Psoas muscle (tissue), 8 donors: ENCODE measurements around the gene GEMIN7. TPM values are rescaled to one million over a fixed set of nuclear protein-coding genes. Genes with fewer than 3 reads are reported as not detected.
"Not testable (repeated sequence)": the region's sequence is repeated elsewhere in the genome, so short reads cannot be mapped to it uniquely, and the experiment has no call there.

ENCODE experiments used
- ATAC-seq, 4 donors: fragments of 200-7000 bp; cut with Tn5 transposase; one replicate each; pipeline ENCODE4 v1.9.1; 2020; ENCODE audit warnings: moderate library complexity in 3 of 4, mild to moderate bottlenecking in 2 of 4
- DNase-seq, 2 donors: peaks; one replicate each; pipeline ENCODE4 v3.0.0-alpha.2; 2020
- H3K27ac ChIP-seq: fragments of 200-600 bp; one replicate; pipeline ENCODE4 v1.8.0; 2022
- H3K27me3 ChIP-seq, 3 donors: fragments of 200-600 bp in 1 of 3; one replicate each; pipeline versions ENCODE4 v1.6.1 to v1.8.0; 2013 to 2022; ENCODE audit warnings: low read length in 2 of 3, mild to moderate bottlenecking in 2 of 3, moderate library complexity in 1 of 3; ENCODE audit not compliant: insufficient read depth in 3 of 3
- H3K36me3 ChIP-seq, 2 donors: fragments of 200-600 bp in 1 of 2; one replicate each; pipeline versions ENCODE4 v1.6.1 to v1.8.0; 2013 to 2022; ENCODE audit warnings: low read depth in 1 of 2, mild to moderate bottlenecking in 1 of 2, moderate library complexity in 1 of 2; ENCODE audit not compliant: insufficient read depth in 1 of 2
- H3K4me1 ChIP-seq: fragments of 200-600 bp; one replicate; pipeline ENCODE4 v1.8.0; 2022
- H3K4me3 ChIP-seq: fragments of 200-600 bp; one replicate; pipeline ENCODE4 v1.8.0; 2022; ENCODE audit warnings: mild to moderate bottlenecking
- H3K9me3 ChIP-seq: fragments of 200-600 bp; one replicate; pipeline ENCODE4 v1.8.0; 2022
- WGBS, 3 donors: extraction: QIAGEN DNeasy Blood & Tissue Kit; methylation state at CpG; one replicate each; pipeline versions ENCODE4 v1.1.6 to v1.1.7; 2013; 5-methylcytosine and 5-hydroxymethylcytosine counted together
- intact Hi-C, 2 donors: fragments of 100-400 bp; cut with DNase I; formaldehyde crosslinking; loops; one replicate each; pipeline versions ENCODE4 v1.11.0 to v1.14.2; 2022
- polyA plus RNA-seq, 3 donors: library from polyadenylated mRNA; stranded (reverse); fragments of 200-250 nt; gene quantifications; one replicate each; pipeline ENCODE4 v1.2.3, GENCODE V29; 2013
- total RNA-seq, 4 donors: library from RNA; stranded (reverse); fragmentation: NEBNext Ultra II Directional in 2 of 4; extraction: Animal tissue kit (Norgen Biotek cat#: 25700) in 2 of 4; gene quantifications; one replicate each; pipeline versions ENCODE4 v1.2.1 to v1.2.4, GENCODE V29; 2021 to 2023
- TF ChIP-seq, protein P1 (sequence below): fragments of 200-600 bp; IDR thresholded peaks from one replicate; pipeline ENCODE4 v1.8.0; 2022; ENCODE audit warnings: antibody characterized with exemption
- donor health status: healthy with polysubstance abuse.
- donor health status: DM: no; HTN: no; CAD: no; lungs with moderate emphysema.
- donor health status: Bipolar disorder and iron deficiency.
- donor health status: healthy.
- donor health status: DM: yes; HTN: yes; CAD: no.
- donor health status: DM: no; HTN: no; CAD: no.
- donor health status: DM: no; HTN: no; CAD: no.
- donor health status: DM: yes; HTN: yes; CAD: no.

Gene GEMIN7
- total and polyA plus RNA-seq, 7 donors: 19.6 to 51.1 (median 27.3) TPM

DNA sequence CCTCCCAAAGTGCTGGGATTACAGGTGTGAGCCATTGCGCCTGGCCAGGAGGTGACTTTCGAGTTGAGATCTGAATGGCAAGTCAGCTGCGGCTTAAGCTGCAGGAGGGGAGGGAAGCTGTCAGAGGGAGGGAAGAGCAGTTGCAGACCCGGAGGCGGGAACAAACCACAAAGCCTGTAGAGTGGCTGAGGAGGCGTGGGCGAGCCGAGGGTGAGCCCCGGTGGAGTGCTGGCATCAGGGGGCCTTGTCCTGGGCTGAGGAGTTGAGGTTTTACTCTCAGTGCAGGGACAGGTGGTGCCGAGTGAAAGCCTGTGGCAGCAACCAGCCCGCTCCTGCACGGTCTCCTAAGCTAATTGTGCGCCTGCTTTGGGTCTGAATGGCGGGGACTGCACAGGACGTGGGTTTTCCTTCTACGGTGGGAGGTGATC, 38.1 kb downstream of the GEMIN7 start:
- no peaks in the 10 kb centered on the region for H3K27me3 ChIP-seq
- ATAC-seq: no peak
- no peaks in the 10 kb centered on the region for H3K36me3 ChIP-seq
- intact Hi-C loops: no loop called here
- no peak for DNase-seq
- H3K27ac ChIP-seq: peak overlapping the region; percentile 89
- H3K4me1 ChIP-seq: peaks cover 44% of the 10 kb centered on the region
- WGBS, 3 donors: 74 to 82% (median 76%) methylated on average over 16 of the region's 16 CpGs
- TF ChIP-seq, protein P1, sequence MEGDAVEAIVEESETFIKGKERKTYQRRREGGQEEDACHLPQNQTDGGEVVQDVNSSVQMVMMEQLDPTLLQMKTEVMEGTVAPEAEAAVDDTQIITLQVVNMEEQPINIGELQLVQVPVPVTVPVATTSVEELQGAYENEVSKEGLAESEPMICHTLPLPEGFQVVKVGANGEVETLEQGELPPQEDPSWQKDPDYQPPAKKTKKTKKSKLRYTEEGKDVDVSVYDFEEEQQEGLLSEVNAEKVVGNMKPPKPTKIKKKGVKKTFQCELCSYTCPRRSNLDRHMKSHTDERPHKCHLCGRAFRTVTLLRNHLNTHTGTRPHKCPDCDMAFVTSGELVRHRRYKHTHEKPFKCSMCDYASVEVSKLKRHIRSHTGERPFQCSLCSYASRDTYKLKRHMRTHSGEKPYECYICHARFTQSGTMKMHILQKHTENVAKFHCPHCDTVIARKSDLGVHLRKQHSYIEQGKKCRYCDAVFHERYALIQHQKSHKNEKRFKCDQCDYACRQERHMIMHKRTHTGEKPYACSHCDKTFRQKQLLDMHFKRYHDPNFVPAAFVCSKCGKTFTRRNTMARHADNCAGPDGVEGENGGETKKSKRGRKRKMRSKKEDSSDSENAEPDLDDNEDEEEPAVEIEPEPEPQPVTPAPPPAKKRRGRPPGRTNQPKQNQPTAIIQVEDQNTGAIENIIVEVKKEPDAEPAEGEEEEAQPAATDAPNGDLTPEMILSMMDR: no peak
- H3K9me3 ChIP-seq: no peaks in the 10 kb centered on the region
- no peak overlapping the region for H3K4me3 ChIP-seq

DNA sequence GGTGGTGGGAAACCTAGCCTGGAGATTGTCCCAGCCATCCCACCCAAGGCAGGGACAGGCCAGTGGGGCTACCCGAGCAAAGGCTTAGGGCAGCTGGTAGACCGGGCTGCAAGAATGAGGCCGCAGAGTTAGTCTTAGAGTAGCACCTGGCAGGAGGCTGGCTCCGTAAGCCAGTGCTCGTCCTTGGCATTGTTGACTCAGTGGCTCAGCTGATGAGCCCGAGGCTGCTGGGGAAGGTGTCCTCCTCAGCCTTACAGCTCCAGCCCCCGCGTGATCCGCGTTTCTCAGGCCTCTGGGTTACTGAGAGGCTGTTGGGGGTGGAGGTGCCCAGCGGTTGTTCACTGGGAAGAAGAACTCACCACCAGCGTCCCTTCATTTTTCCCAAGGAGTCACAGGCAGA, 38.6 kb downstream of the GEMIN7 start:
- no peak for DNase-seq
- no peak overlapping the region for H3K4me3 ChIP-seq

DNA sequence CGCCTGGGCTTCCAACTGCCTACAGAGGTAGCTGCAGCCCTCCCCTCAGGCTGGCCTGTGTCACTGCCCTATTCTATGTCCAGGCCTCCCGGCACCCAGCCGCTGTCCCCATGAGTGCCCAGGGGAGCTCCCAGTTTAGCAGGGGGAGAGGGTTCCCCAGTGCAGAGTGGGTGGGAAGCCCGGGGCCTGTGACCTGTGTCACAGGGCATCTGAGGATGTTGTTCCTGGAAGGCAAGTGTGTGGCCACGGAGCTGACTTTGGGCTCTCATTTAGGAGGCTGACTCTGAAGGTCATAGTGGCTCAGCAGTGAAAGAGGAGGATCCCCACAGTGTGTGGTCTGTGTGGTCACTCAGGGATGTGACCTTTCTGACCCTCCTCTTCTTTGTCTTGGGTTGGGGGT, 39.0 kb downstream of the GEMIN7 start:
- WGBS, 3 donors: 49 to 62% (median 55%) methylated on average over 5 of the region's 5 CpGs
- intact Hi-C loops: no loop called here
- Histone ChIP-seq H3K36me3 (no peaks in the 10 kb centered on the region), H3K27ac (peak overlapping the region; percentile 89), H3K27me3 (no peaks in the 10 kb centered on the region), H3K4me1 (peaks cover 44% of the 10 kb centered on the region), H3K9me3 (no peaks in the 10 kb centered on the region), H3K4me3 (no peak overlapping the region)
- peak in 2 of 4 donors; percentile 2 to 17 for ATAC-seq
- DNase-seq: no peak
- TF ChIP-seq, protein P1: no peak

More for the DNA sequence above, 38.6 kb downstream of the GEMIN7 start:
- no peaks in the 10 kb centered on the region for H3K36me3 ChIP-seq
- H3K27me3 ChIP-seq: no peaks in the 10 kb centered on the region
- peaks cover 44% of the 10 kb centered on the region for H3K4me1 ChIP-seq
- intact Hi-C loops: no loop called here
- no peaks in the 10 kb centered on the region for H3K9me3 ChIP-seq
- peak overlapping the region; percentile 89 for H3K27ac ChIP-seq
- 71 to 83% (median 73%) methylated on average over 12 of the region's 12 CpGs for WGBS, 3 donors
- TF ChIP-seq, protein P1: no peak
- no peak for ATAC-seq

DNA sequence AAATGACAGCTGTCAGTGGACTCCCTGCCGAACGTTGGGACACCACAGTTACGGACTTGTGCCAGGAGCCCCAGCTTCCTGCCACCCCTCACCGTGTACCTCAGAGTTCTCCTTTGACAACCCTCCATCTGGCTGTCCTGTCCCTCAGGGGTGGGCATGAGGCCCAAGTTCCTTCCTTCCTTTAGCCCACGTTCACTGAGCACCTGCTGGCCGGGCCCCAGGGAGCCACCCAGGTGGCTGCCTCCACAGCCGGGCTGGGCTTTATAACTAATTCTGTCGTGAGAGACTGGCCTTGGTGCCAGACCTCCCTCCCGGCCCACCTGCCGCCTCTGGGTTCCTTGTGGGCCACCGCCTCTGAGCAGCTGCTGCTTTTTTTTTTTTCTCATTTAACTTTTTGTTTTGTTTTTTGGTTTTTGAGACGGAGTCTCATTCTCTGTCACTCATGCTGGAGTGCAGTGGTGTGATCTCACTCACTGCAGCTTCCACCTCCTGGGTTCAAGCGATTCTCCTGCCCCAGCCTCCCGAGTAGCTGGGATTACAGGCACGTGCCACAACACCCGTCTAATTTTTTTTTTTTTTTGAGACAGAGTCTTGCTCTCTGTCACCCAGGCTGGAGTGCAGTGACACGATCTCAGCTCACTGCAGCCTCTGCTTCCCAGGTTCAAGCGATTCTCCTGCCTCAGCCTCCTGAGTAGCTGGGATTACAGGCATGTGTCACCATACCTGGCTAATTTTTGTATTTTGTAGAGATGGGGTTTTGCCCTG, 39.7 kb downstream of the GEMIN7 start:
- Histone ChIP-seq H3K27ac (peak overlapping the region; percentile 89), H3K4me1 (peaks cover 44% of the 10 kb centered on the region)
- intact Hi-C loops, H3K9me3 ChIP-seq, DNase-seq, H3K36me3 ChIP-seq, H3K4me3 ChIP-seq, H3K27me3 ChIP-seq: not testable (repeated sequence)
- ATAC-seq: peak in 3 of 4 donors; percentile 15 to 25 (median 16)
- WGBS, 3 donors: 26 to 36% (median 35%) methylated on average over 18 of the region's 18 CpGs

DNA sequence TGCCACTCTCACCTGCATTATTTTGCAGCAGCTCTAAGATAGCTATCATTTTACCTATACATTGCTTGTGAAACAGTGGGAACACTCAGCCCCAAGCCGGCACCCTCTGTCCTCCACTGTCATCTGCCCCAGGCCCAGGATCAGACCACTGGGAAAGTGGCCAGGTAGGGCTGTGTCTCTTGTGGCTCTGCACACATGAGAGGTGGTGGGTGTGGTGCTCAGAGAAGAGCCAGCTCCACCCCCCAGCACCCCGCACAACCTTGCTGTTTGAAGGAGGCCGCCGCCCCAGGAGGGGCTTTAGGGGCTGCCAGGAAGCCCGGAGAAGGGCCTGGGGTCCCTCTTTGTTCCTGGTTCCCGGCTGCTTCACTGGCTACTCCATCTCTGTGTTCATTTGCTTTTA, 40.5 kb downstream of the GEMIN7 start:
- TF ChIP-seq, protein P1: no peak
- ATAC-seq: no peak
- no peaks in the 10 kb centered on the region for H3K27me3 ChIP-seq

More for the DNA sequence above, 40.5 kb downstream of the GEMIN7 start:
- H3K36me3 ChIP-seq: no peaks in the 10 kb centered on the region
- peaks cover 44% of the 10 kb centered on the region for H3K4me1 ChIP-seq
- no peak overlapping the region for H3K4me3 ChIP-seq
- DNase-seq: no peak
- H3K27ac ChIP-seq: no peak overlapping the region
- no peaks in the 10 kb centered on the region for H3K9me3 ChIP-seq
- WGBS, 3 donors: 88 to 90% (median 89%) methylated on average over 6 of the region's 6 CpGs
- intact Hi-C loops: no loop called here
